Spleen (tissue), 7 donors: ENCODE results near the gene TRABD2B.

ENCODE experiments used
- CTCF ChIP-seq, 11 experiments: fragments of 200-600 bp in 7 of 11; fragments of 450-650 bp in 4 of 11; sonication (generic) in 4 of 11; IDR thresholded peaks in 8 of 11; conservative IDR thresholded peaks in 3 of 11; 1 replicate in 7 of 11; 2 replicates in 4 of 11; pipeline versions ENCODE4 v1.4.0 to v1.8.0; 2016 to 2021; ENCODE audit warnings: antibody characterized with exemption in 11 of 11, inconsistent platforms in 4 of 11, mild to moderate bottlenecking in 1 of 11
- POLR2A ChIP-seq, 3 donors: fragments of 450-650 bp; IDR thresholded peaks; one replicate each; pipeline ENCODE4 v1.5.1; 2017; ENCODE audit warnings: antibody characterized with exemption in 3 of 3, mild to moderate bottlenecking in 1 of 3
- POLR2AphosphoS5 ChIP-seq, 3 donors: sonication (generic); formaldehyde crosslinking; IDR thresholded peaks; one replicate each; pipeline ENCODE4 v1.5.1; 2017; ENCODE audit warnings: antibody characterized with exemption in 3 of 3
- donor health status: DM: no; HTN: no; CAD: no; lungs with moderate emphysema.
- donor health status: DM: no; HTN: no; CAD: no.
- donor health status: DM: no; HTN: no; CAD: no.

GRCh38 chr1:47725000-47725473 is 272.1 kb downstream of the TRABD2B start:
- no peak for TF ChIP-seq CTCF (IDR thresholded peaks at IDR 0.05 in 8 of 11, conservative IDR thresholded peaks at IDR 0.05 in 3 of 11)
- no peak for TF ChIP-seq POLR2A (IDR thresholded peaks at IDR 0.05)
- TF ChIP-seq POLR2AphosphoS5 (IDR thresholded peaks at IDR 0.05), result no peak
